GM12878 (cell line): ENCODE data around the gene PKN3.

Experiments used
- HDAC2 ChIP-seq: fragments of 200-600 bp; sonication (generic); IDR thresholded peaks from 2 replicates; pipeline ENCODE4 v1.6.1; 2017
- TF ChIP-seq, protein P1 (sequence below), 3 experiments: IDR thresholded peaks in 2 of 3; conservative IDR thresholded peaks in 1 of 3; 2 replicates each; pipeline ENCODE4 v1.5.1; 2011; ENCODE audit warnings: low read depth in 3 of 3, low read length in 3 of 3, mild to moderate bottlenecking in 3 of 3, control low read depth in 2 of 3, moderate library complexity in 2 of 3, inconsistent platforms in 1 of 3, mixed read lengths in 1 of 3; ENCODE audit not compliant: control insufficient read depth in 2 of 3, insufficient read depth in 1 of 3; ENCODE audit errors: extremely low read depth in 1 of 3

DNA sequence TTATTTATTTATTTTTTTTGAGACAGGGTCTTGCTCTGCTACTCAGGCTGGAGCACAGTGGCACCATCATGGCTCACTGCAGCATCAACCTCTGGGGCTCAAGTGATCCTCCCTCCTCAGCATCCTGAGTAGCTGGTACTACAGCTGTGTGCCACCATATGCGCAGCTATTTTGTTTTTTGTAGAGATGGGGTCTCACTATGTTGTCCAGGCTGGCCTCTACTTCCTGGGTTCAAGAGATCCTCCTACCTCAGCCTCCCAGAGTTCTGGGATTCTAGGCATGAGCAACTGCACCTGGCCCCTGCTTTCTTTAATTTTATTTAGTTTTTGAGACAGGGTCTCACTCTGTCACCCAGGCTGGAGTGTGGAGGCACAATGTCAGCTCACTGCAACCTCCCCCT lies 41.1 kb downstream of the PKN3 start:
- TF ChIP-seq HDAC2 = no peak
- TF ChIP-seq, protein P1, sequence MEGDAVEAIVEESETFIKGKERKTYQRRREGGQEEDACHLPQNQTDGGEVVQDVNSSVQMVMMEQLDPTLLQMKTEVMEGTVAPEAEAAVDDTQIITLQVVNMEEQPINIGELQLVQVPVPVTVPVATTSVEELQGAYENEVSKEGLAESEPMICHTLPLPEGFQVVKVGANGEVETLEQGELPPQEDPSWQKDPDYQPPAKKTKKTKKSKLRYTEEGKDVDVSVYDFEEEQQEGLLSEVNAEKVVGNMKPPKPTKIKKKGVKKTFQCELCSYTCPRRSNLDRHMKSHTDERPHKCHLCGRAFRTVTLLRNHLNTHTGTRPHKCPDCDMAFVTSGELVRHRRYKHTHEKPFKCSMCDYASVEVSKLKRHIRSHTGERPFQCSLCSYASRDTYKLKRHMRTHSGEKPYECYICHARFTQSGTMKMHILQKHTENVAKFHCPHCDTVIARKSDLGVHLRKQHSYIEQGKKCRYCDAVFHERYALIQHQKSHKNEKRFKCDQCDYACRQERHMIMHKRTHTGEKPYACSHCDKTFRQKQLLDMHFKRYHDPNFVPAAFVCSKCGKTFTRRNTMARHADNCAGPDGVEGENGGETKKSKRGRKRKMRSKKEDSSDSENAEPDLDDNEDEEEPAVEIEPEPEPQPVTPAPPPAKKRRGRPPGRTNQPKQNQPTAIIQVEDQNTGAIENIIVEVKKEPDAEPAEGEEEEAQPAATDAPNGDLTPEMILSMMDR (IDR thresholded peaks at IDR 0.05 in 2 of 3, conservative IDR thresholded peaks at IDR 0.05 in 1 of 3; ENCODE audit: control insufficient read depth in 2 of 3, extremely low read depth in 1 of 3, insufficient read depth in 1 of 3, low read depth in 3 of 3, low read length in 3 of 3) = no peak
